ENCODE results near the gene ERAL1. TPM values are rescaled to one million over a fixed set of nuclear protein-coding genes. Genes with fewer than 3 reads are reported as not detected.

The ERAL1 gene
- total RNA-seq, result 10 to 100 TPM; 28.0 to 78.2 (median 41.1) TPM
- 10 to 100 TPM; 35.5 to 63.9 TPM for polyA plus RNA-seq
- long read RNA-seq, donor 1, transcript ERAL1-201 (10 exons, 1,925 nt), result major isoform, 51 of 60 reads
- long read RNA-seq, donor 1, partial matches to known transcripts, result 4 of 60 reads
- long read RNA-seq, donor 1, other reads (novel, unspliced or antisense), result 5 of 60 reads
- long read RNA-seq, donor 2, transcript ERAL1-201 (10 exons, 1,925 nt), result major isoform, 276 of 299 reads
- long read RNA-seq, donor 2, partial matches to known transcripts, result 3 of 299 reads
- long read RNA-seq, donor 2, other reads (novel, unspliced or antisense), result 19 of 299 reads
- long read RNA-seq, donor 3, transcript ERAL1-201 (10 exons, 1,925 nt), result major isoform, 47 of 54 reads
- long read RNA-seq, donor 3, partial matches to known transcripts, result 4 of 54 reads
- long read RNA-seq, donor 3, other reads (novel, unspliced or antisense), result 3 of 54 reads

- TF ChIP-seq POLR2A (IDR thresholded peaks at IDR 0.05), result peak in 1 of 2 donors; percentile 55
- TF ChIP-seq CTCF (IDR thresholded peaks at IDR 0.05), result peak in 4 of 12 donors; percentile 5 to 32 (median 14)
- H3K36me3 ChIP-seq, result peaks cover 0 to 39% (median 31%) of the 10 kb centered on the region in 9 donors
- WGBS, 4 donors, result 1% methylated on average over 28 to 42 of the region's 42 CpGs
- no peaks in the 10 kb centered on the region for H3K9me3 ChIP-seq
- DNase-seq (peak; percentile 85 to 89 (median 88)), ATAC-seq (peak; percentile 98 to 100 (median 100))
- H3K27me3 ChIP-seq, result no peaks in the 10 kb centered on the region
- peak within 1 kb of the TSS; percentile 5 to 88 (median 75) for H3K27ac ChIP-seq
- H3K4me3 ChIP-seq, result peak within 1 kb of the TSS; percentile 69 to 93 (median 76)
- peaks cover 0 to 17% (median 9%) of the 10 kb centered on the region in 12 donors for H3K4me1 ChIP-seq
- intact Hi-C loops (cut with DNase I), result loop anchor here in 6 of 10 donors (5.0 to 10.0 kb wide), 5 partner anchors 43 to 93 kb away; partner anchors contain the start of genes DHRS13 (in 2 of the 6) and FLOT2 (in 2 of the 6)
These were observed at the start of gene ERAL1 for GRCh38 chr17:28854457-28855335. TSS of gene ERAL1 (plus strand) at chr17:28855016. CDS start at chr17:28855035, 19 bp downstream.

- intact Hi-C loops (cut with DNase I), result loop anchor here in 1 of 10 donors (2.0 kb wide), 1 partner anchor 65 kb away; no protein-coding TSS in a partner anchor
- H3K4me3 ChIP-seq, result no peak overlapping the region
- no peaks in the 10 kb centered on the region for H3K27me3 ChIP-seq
- DNase-seq, result no peak
- H3K9me3 ChIP-seq, result no peaks in the 10 kb centered on the region
- TF ChIP-seq CTCF (IDR thresholded peaks at IDR 0.05), result no peak
- no peak for TF ChIP-seq POLR2A (IDR thresholded peaks at IDR 0.05)
- H3K27ac ChIP-seq, result peak overlapping the region in 11 of 12 donors; percentile 31 to 83 (median 54)
- H3K36me3 ChIP-seq, result peaks cover 0 to 28% (median 13%) of the 10 kb centered on the region in 9 donors
- 1 to 14% (median 5%) methylated on average over 2 of the region's 2 CpGs for WGBS, 4 donors
- peaks cover 0 to 42% (median 23%) of the 10 kb centered on the region in 12 donors for H3K4me1 ChIP-seq
- ATAC-seq, result peak in 1 of 4 donors; percentile 24
These were observed 46.7 kb upstream of the ERAL1 start for GRCh38 chr17:28807925-28808634.

- Histone ChIP-seq H3K27ac (no peak overlapping the region), H3K27me3 (no peaks in the 10 kb centered on the region), H3K4me1 (peaks cover 0 to 45% (median 23%) of the 10 kb centered on the region in 12 donors), H3K4me3 (no peak overlapping the region), H3K36me3 (peaks cover 0 to 9% (median under 1%) of the 10 kb centered on the region in 9 donors), H3K9me3 (no peaks in the 10 kb centered on the region)
- no peak for DNase-seq
- TF ChIP-seq CTCF (IDR thresholded peaks at IDR 0.05) (no peak), POLR2A (IDR thresholded peaks at IDR 0.05) (no peak)
- no peak for ATAC-seq
- WGBS, 4 donors, result 96 to 100% (median 99%) methylated on average over 1 of the region's 1 CpG
- intact Hi-C loops (cut with DNase I), result loop anchor here in 3 of 10 donors (5.0 to 10.0 kb wide), 2 partner anchors 43 to 46 kb away; no protein-coding TSS in a partner anchor
These were observed 44.4 kb upstream of the ERAL1 start for GRCh38 chr17:28810437-28810836.

Data from heart left ventricle (tissue), 16 donors.